Measurements from ENCODE around the gene HMCN2.

Gene HMCN2

DNA sequence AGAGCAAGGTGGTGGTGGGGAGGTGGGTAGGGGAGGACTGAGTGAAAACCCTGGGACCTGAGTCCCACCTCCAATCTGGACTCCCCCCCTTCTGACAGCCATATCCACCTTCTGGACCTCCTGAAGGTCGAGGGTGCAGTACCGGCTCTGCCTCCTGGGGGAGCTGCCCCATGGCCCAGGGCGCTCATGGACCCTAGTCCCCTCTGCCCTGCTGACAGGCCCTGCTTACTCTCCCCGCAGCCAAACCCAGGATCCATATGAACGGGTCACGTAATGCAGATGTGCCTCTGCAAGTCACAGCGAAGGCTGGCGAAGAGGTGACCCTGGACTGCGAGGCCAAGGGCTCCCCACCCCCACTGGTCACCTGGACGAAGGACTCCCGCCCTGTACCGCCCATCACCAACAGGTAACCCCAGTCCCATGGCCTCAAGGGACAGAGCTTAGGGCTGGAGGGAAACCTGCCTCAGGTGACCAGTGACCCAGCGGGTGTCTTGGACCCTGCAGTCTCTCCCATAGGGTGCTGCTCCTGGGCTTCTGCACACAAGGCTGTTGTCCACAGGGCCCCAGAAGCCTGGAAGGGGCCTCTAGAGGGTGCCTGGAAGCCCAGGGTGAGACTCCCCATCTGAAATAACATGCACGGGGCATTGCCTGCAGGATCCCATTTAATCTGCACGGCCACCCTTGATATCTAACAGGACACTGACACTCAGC, 61.7 kb downstream of the HMCN2 start:
- peak; percentile 43; the same call in 1 of the 2 replicates for TF ChIP-seq RAD21 (IDR thresholded peaks at IDR 0.05; ENCODE audit: low read depth)
- TF ChIP-seq, protein P1, sequence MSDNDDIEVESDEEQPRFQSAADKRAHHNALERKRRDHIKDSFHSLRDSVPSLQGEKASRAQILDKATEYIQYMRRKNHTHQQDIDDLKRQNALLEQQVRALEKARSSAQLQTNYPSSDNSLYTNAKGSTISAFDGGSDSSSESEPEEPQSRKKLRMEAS (IDR thresholded peaks at IDR 0.05), result no peak

DNA sequence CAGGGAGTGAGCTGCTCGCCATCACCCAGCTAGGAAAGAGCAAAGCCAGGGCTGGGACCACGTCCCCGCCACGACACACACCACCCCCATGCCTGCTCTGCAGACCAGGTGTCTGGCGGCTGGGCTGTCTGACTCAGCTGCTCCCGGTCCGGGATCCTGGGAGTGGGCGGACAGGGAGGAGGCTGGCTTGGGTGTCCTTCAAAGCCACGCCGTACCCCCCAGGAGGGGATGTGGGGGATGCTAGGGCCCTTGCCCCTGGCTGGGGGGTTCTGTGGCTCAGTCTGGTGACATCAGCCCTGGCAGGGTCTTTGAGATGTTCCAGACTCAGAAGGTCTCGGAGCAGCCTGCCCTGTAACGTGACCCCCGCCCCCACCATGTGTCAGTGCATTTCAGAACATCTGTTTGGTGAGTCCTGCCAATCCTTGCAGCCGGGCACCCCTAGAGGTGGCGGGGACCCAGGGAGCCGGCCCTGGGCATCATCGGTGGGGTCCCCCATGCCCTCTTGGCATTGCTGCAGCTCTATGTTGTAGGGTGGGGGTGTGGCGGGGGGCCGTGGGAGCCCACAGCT, 62.3 kb downstream of the HMCN2 start:
- TF ChIP-seq TEAD4 (IDR thresholded peaks at IDR 0.05), result no peak
- TF ChIP-seq EGR1 (IDR thresholded peaks at IDR 0.05), result no peak
- no peak for TF ChIP-seq ZBTB7A (IDR thresholded peaks at IDR 0.05; ENCODE audit: low read depth)
- TF ChIP-seq TAF1 (IDR thresholded peaks at IDR 0.05; ENCODE audit: low read depth), result no peak
- TF ChIP-seq, protein P2, sequence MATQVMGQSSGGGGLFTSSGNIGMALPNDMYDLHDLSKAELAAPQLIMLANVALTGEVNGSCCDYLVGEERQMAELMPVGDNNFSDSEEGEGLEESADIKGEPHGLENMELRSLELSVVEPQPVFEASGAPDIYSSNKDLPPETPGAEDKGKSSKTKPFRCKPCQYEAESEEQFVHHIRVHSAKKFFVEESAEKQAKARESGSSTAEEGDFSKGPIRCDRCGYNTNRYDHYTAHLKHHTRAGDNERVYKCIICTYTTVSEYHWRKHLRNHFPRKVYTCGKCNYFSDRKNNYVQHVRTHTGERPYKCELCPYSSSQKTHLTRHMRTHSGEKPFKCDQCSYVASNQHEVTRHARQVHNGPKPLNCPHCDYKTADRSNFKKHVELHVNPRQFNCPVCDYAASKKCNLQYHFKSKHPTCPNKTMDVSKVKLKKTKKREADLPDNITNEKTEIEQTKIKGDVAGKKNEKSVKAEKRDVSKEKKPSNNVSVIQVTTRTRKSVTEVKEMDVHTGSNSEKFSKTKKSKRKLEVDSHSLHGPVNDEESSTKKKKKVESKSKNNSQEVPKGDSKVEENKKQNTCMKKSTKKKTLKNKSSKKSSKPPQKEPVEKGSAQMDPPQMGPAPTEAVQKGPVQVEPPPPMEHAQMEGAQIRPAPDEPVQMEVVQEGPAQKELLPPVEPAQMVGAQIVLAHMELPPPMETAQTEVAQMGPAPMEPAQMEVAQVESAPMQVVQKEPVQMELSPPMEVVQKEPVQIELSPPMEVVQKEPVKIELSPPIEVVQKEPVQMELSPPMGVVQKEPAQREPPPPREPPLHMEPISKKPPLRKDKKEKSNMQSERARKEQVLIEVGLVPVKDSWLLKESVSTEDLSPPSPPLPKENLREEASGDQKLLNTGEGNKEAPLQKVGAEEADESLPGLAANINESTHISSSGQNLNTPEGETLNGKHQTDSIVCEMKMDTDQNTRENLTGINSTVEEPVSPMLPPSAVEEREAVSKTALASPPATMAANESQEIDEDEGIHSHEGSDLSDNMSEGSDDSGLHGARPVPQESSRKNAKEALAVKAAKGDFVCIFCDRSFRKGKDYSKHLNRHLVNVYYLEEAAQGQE (IDR thresholded peaks at IDR 0.05; ENCODE audit: low read depth), result no peak
- TF ChIP-seq FOXM1 (IDR thresholded peaks at IDR 0.05; ENCODE audit: borderline replicate concordance, low read depth), result no peak
- TF ChIP-seq NFIC (IDR thresholded peaks at IDR 0.05), result no peak
- TF ChIP-seq CEBPB (IDR thresholded peaks at IDR 0.05), result no peak
- TF ChIP-seq CREB1 (IDR thresholded peaks at IDR 0.05; ENCODE audit: low read depth), result no peak
- no peak for TF ChIP-seq YY1 (IDR thresholded peaks at IDR 0.05; ENCODE audit: low read depth)
- no peak for TF ChIP-seq RAD21 (IDR thresholded peaks at IDR 0.05; ENCODE audit: low read depth)
- TF ChIP-seq TCF12 (IDR thresholded peaks at IDR 0.05; ENCODE audit: low read depth), result no peak
- TF ChIP-seq, protein P3, sequence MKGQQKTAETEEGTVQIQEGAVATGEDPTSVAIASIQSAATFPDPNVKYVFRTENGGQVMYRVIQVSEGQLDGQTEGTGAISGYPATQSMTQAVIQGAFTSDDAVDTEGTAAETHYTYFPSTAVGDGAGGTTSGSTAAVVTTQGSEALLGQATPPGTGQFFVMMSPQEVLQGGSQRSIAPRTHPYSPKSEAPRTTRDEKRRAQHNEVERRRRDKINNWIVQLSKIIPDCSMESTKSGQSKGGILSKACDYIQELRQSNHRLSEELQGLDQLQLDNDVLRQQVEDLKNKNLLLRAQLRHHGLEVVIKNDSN (IDR thresholded peaks at IDR 0.05), result no peak
- TF ChIP-seq, protein P1 (IDR thresholded peaks at IDR 0.05), result no peak
- no peak for TF ChIP-seq EP300 (IDR thresholded peaks at IDR 0.05; ENCODE audit: borderline replicate concordance)

DNA sequence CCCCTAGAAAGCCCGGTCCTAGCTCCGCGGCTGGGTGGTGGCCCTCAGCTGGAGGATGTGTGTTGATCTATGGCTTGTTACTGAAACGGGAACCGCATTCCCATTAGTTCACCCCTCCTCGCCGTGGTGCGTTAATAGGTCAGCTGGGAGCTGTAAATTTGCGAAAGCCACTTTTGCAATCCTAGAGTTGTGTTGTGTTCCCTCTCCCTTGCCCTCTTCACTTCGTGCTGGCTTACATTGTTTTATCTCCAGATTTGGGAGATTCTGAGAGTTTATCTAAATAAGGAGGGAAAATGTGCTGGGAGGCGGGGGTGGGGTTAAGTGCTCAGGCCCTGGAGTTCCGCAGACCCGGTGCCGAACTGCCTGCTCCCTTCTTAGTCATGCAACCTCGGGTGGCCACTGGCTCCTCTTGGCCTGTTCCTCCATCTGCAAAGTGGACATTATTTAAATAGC, 62.8 kb downstream of the HMCN2 start:
- TF ChIP-seq TAF1 (IDR thresholded peaks at IDR 0.05; ENCODE audit: low read depth) (no peak), RAD21 (IDR thresholded peaks at IDR 0.05; ENCODE audit: low read depth) (no peak), YY1 (IDR thresholded peaks at IDR 0.05; ENCODE audit: low read depth) (no peak)

DNA sequence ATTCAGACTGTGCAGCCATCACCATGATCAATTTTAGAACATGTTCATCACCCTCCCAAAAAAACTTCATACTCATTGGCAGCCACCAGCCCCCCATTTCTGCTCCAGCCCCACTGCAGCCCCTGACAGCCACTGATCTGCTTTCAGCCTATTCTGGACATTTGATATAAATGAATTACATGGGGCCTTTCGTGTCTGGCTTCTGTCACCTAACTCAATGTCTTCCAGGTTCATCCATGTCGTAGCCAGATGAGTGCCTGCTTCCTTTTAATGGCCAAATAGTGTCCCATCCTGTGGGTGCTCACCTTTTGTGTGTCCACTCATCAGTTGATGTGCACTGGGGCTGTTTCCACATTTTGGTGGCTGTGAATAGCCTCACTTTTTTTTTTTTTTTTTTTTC, 63.5 kb downstream of the HMCN2 start:
- TF ChIP-seq, protein P3 (IDR thresholded peaks at IDR 0.05), result no peak
- TF ChIP-seq TEAD4 (IDR thresholded peaks at IDR 0.05) (no peak), RAD21 (IDR thresholded peaks at IDR 0.05; ENCODE audit: low read depth) (no peak), CEBPB (IDR thresholded peaks at IDR 0.05) (no peak), FOXM1 (IDR thresholded peaks at IDR 0.05; ENCODE audit: borderline replicate concordance, low read depth) (no peak), TCF12 (IDR thresholded peaks at IDR 0.05; ENCODE audit: low read depth) (no peak), NFIC (IDR thresholded peaks at IDR 0.05) (no peak), YY1 (IDR thresholded peaks at IDR 0.05; ENCODE audit: low read depth) (no peak), TAF1 (IDR thresholded peaks at IDR 0.05; ENCODE audit: low read depth) (no peak), ZBTB7A (IDR thresholded peaks at IDR 0.05; ENCODE audit: low read depth) (no peak), CREB1 (IDR thresholded peaks at IDR 0.05; ENCODE audit: low read depth) (no peak), EP300 (IDR thresholded peaks at IDR 0.05; ENCODE audit: borderline replicate concordance) (no peak), EGR1 (IDR thresholded peaks at IDR 0.05) (no peak)
- TF ChIP-seq, protein P2 (IDR thresholded peaks at IDR 0.05; ENCODE audit: low read depth), result no peak
- TF ChIP-seq, protein P1 (IDR thresholded peaks at IDR 0.05), result no peak

DNA sequence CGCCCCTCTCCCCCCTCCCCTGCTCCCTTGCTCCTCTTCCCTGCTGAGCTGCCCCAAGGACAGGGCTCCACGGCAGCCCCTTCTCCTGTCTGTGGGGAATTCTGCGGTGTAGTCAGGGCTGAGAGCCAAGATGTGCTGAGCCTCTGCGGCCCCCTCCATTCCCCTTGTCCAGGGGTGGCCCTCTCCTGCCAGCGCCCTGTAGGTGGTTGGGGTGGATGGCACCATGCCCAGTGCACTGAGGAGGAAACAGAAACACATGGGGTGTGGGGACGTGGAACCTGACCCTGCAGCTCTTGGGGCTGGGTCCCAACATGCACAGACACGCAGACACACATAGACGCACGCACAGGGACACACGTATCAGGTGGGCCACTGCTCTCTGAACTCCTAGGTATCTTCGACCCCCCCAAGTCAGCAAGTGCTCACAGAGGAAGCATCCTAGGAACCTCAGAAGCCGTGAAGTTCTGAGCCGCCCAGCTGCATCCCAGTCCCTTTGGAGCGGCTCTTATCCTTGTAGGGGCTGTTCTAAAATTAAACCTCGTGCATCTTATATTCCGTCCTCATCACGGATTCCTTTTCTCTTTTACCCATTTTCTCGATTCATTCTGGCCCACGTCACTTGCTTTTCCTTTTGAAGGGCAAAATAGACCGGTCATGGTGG, 64.8 kb downstream of the HMCN2 start:
- TF ChIP-seq EP300 (IDR thresholded peaks at IDR 0.05; ENCODE audit: borderline replicate concordance) (peak; percentile 44; the same call in 1 of the 2 replicates), TAF1 (IDR thresholded peaks at IDR 0.05; ENCODE audit: low read depth) (no peak), CREB1 (IDR thresholded peaks at IDR 0.05; ENCODE audit: low read depth) (no peak), YY1 (IDR thresholded peaks at IDR 0.05; ENCODE audit: low read depth) (no peak), RAD21 (IDR thresholded peaks at IDR 0.05; ENCODE audit: low read depth) (no peak), TEAD4 (IDR thresholded peaks at IDR 0.05) (no peak), CEBPB (IDR thresholded peaks at IDR 0.05) (no peak), TCF12 (IDR thresholded peaks at IDR 0.05; ENCODE audit: low read depth) (no peak), EGR1 (IDR thresholded peaks at IDR 0.05) (no peak), ZBTB7A (IDR thresholded peaks at IDR 0.05; ENCODE audit: low read depth) (peak; percentile 57; the same call in 1 of the 2 replicates), NFIC (IDR thresholded peaks at IDR 0.05) (peak; percentile 88), FOXM1 (IDR thresholded peaks at IDR 0.05; ENCODE audit: borderline replicate concordance, low read depth) (no peak)
- TF ChIP-seq, protein P1 (IDR thresholded peaks at IDR 0.05), result peak; percentile 44; the same call in 1 of the 2 replicates
- TF ChIP-seq, protein P3 (IDR thresholded peaks at IDR 0.05), result no peak
- TF ChIP-seq, protein P2 (IDR thresholded peaks at IDR 0.05; ENCODE audit: low read depth), result no peak
